ENCODE results near the gene TSPAN5. TPM values are rescaled to one million over a fixed set of nuclear protein-coding genes. Genes with fewer than 3 reads are reported as not detected.
"Not testable (repeated sequence)": the region's sequence is repeated elsewhere in the genome, so short reads cannot be mapped to it uniquely, and the experiment has no call there.

The TSPAN5 gene
- 10 to 100 TPM; 25.5 to 41.5 (median 36.5) TPM for total RNA-seq

GRCh38 chr4:98658287-98659105 is at the start of gene TSPAN5:
TSS of gene TSPAN5 (minus strand) at chr4:98658611.
- peak within 1 kb of the TSS; percentile 74 for H3K4me3 ChIP-seq (ENCODE audit: low read depth, poor library complexity, severe bottlenecking)
- TF ChIP-seq POLR2A (IDR thresholded peaks at IDR 0.05) (no peak), CTCF (IDR thresholded peaks at IDR 0.05) (no peak)
- DNase-seq (ENCODE audit: low spot score in 2 of 2) = peak; percentile 51 to 94
- intact Hi-C loops (cut with DNase I; ENCODE audit: low total_unique reads) = no loop called here
- WGBS, 2 donors = 0 to 1% methylated on average over 60 to 73 of the region's 113 CpGs

GRCh38 chr4:98706935-98707334 is 48.5 kb upstream of the TSPAN5 start:
- intact Hi-C loops (cut with DNase I; ENCODE audit: low total_unique reads) = no loop called here
- no peak for DNase-seq (ENCODE audit: low spot score in 2 of 2)
- TF ChIP-seq POLR2A (IDR thresholded peaks at IDR 0.05) = no peak
- no peak for TF ChIP-seq CTCF (IDR thresholded peaks at IDR 0.05)
- H3K4me3 ChIP-seq (ENCODE audit: low read depth, poor library complexity, severe bottlenecking) = no peak overlapping the region
- 56 to 88% methylated on average over 1 of the region's 1 CpG for WGBS, 2 donors

- intact Hi-C loops (cut with DNase I; ENCODE audit: low total_unique reads) = no loop called here
- no peak for DNase-seq (ENCODE audit: low spot score in 2 of 2)
- H3K4me3 ChIP-seq (ENCODE audit: low read depth, poor library complexity, severe bottlenecking) = no peak overlapping the region
- WGBS, 2 donors = 86 to 87% methylated on average over 4 of the region's 4 CpGs
- TF ChIP-seq POLR2A (IDR thresholded peaks at IDR 0.05) (no peak), CTCF (IDR thresholded peaks at IDR 0.05) (no peak)
Observed at GRCh38 chr4:98706200-98706813, 47.9 kb upstream of the TSPAN5 start.

- DNase-seq (ENCODE audit: low spot score in 2 of 2); intact Hi-C loops (cut with DNase I; ENCODE audit: low total_unique reads); H3K4me3 ChIP-seq (ENCODE audit: low read depth, poor library complexity, severe bottlenecking): not testable (repeated sequence)
- WGBS, 2 donors = 94 to 99% methylated on average over 3 of the region's 3 CpGs
Observed at GRCh38 chr4:98705586-98705985, 47.2 kb upstream of the TSPAN5 start.

GRCh38 chr4:98700656-98701055 is 42.2 kb upstream of the TSPAN5 start:
- no peak for DNase-seq (ENCODE audit: low spot score in 2 of 2)
- TF ChIP-seq CTCF (IDR thresholded peaks at IDR 0.05) (no peak), POLR2A (IDR thresholded peaks at IDR 0.05) (no peak)
- intact Hi-C loops (cut with DNase I; ENCODE audit: low total_unique reads) = no loop called here
- H3K4me3 ChIP-seq (ENCODE audit: low read depth, poor library complexity, severe bottlenecking) = no peak overlapping the region
- WGBS, 2 donors = 82 to 83% methylated on average over 3 of the region's 3 CpGs

GRCh38 chr4:98694076-98694475 is 35.7 kb upstream of the TSPAN5 start:
- 61 to 75% methylated on average over 10 of the region's 10 CpGs for WGBS, 2 donors
- intact Hi-C loops (cut with DNase I; ENCODE audit: low total_unique reads) = no loop called here
- DNase-seq (ENCODE audit: low spot score in 2 of 2) = peak in 1 of 2 donors; percentile 18
- no peak for TF ChIP-seq CTCF (IDR thresholded peaks at IDR 0.05)
- TF ChIP-seq POLR2A (IDR thresholded peaks at IDR 0.05) = no peak
- no peak overlapping the region for H3K4me3 ChIP-seq (ENCODE audit: low read depth, poor library complexity, severe bottlenecking)

Data from lower leg skin (tissue), 4 donors.